Measurements from ENCODE around the gene ZBTB5. TPM values are rescaled to one million over a fixed set of nuclear protein-coding genes. Genes with fewer than 3 reads are reported as not detected.
A peak's percentile ranks its signal among the peaks of the same experiment; 100 is the strongest.

Gene ZBTB5
- total RNA-seq, 1 experiment from 2014 or later: 8.8 TPM

DNA sequence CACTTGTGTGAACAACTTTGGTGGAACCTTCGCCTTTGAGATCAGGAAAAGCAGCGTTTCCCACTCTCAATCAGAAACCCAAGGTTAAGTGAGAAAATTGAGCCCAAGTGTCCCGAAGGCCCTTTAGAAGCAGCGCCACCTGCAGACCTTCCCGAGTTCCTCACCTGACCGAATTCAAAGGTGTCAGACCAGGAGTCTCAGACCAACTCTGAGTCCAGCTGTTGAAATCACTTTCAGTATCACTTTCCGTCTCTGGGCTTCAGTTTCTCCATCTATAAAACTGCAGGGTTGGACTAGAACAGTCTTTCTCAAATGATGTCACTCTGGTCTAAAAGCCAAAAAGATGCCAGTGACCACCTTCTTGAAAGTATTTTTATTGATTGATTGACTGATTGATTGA, 74.5 kb downstream of the ZBTB5 start:
- Histone ChIP-seq H3K9me3 (ENCODE audit: insufficient read depth, low read depth) (no peaks in the 10 kb centered on the region), H3K79me2 (ENCODE audit: low read depth) (no peaks in the 10 kb centered on the region), H3K4me2 (no peak overlapping the region), H3K9me2 (ENCODE audit: insufficient read depth) (no peaks in the 10 kb centered on the region), H3F3A (ENCODE audit: insufficient read depth, low read depth) (no peaks in the 10 kb centered on the region), H3K36me3 (ENCODE audit: low read depth) (no peaks in the 10 kb centered on the region), H3K27me3 (ENCODE audit: insufficient read depth, low read depth) (no peaks in the 10 kb centered on the region), H3K4me3 (no peak overlapping the region), H3K4me1 (replicated peaks; ENCODE audit: insufficient read depth) (no peaks in the 10 kb centered on the region), H4K20me1 (ENCODE audit: insufficient read depth) (no peaks in the 10 kb centered on the region), H3K27ac (no peak overlapping the region), H2AFZ (no peak overlapping the region)
- CTCF ChIA-PET: no interaction called here
- intact Hi-C loops (cut with micrococcal nuclease; ENCODE audit: unreplicated experiment): no loop called here
- TF ChIP-seq, protein P1, sequence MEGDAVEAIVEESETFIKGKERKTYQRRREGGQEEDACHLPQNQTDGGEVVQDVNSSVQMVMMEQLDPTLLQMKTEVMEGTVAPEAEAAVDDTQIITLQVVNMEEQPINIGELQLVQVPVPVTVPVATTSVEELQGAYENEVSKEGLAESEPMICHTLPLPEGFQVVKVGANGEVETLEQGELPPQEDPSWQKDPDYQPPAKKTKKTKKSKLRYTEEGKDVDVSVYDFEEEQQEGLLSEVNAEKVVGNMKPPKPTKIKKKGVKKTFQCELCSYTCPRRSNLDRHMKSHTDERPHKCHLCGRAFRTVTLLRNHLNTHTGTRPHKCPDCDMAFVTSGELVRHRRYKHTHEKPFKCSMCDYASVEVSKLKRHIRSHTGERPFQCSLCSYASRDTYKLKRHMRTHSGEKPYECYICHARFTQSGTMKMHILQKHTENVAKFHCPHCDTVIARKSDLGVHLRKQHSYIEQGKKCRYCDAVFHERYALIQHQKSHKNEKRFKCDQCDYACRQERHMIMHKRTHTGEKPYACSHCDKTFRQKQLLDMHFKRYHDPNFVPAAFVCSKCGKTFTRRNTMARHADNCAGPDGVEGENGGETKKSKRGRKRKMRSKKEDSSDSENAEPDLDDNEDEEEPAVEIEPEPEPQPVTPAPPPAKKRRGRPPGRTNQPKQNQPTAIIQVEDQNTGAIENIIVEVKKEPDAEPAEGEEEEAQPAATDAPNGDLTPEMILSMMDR (conservative IDR thresholded peaks at IDR 0.05): peak; percentile 46
- no peak for TF ChIP-seq EZH2 (IDR thresholded peaks at IDR 0.05; ENCODE audit: low read depth)
- peak in 1 of 2 experiments; percentile 14 for DNase-seq
- BruUV-seq (replicated peaks): no TSS peak
- POLR2A ChIA-PET (ENCODE audit: unreplicated experiment): no interaction called here

Other genes with a start within 250 kb of the ZBTB5 start
- gene GRHPR, start 42.8 kb downstream of the ZBTB5 start, total RNA-seq (2021): 77.2 and 85.4 TPM in 2 replicates
- gene POLR1E, start 20.5 kb upstream of the ZBTB5 start, total RNA-seq (2021): 19.7 and 21.8 TPM in 2 replicates
- gene FBXO10, start 110.9 kb upstream of the ZBTB5 start, total RNA-seq (2021): 3.4 and 3.7 TPM in 2 replicates
- gene TOMM5, start 127.1 kb upstream of the ZBTB5 start, total RNA-seq (2021): 60.0 and 78.2 TPM in 2 replicates
- not detected in 2 replicates for gene FRMPD1, start 185.5 kb upstream of the ZBTB5 start, total RNA-seq (2021)

All from PC-9 (cell line).